Neural cell (in vitro differentiated cells): ENCODE results near the gene CFAP300.

Source experiments
- EP300 ChIP-seq: fragments of 450-650 bp; conservative IDR thresholded peaks from 2 replicates; pipeline ENCODE4 v1.6.1; 2014; ENCODE audit warnings: antibody characterized with exemption, mild to moderate bottlenecking, moderate library complexity; ENCODE audit not compliant: poor library complexity, severe bottlenecking
- EZH2 ChIP-seq: fragments of 200-600, 300-800 bp; shearing (Covaris generic), sonication (generic); IDR thresholded peaks from 2 replicates; pipeline ENCODE4 v1.6.1; 2014; ENCODE audit warnings: antibody characterized with exemption, low read length, borderline replicate concordance, mild to moderate bottlenecking; ENCODE audit not compliant: insufficient read depth, poor library complexity, severe bottlenecking
- MXI1 ChIP-seq: fragments of 450-650 bp; conservative IDR thresholded peaks from 2 replicates; pipeline ENCODE4 v1.6.1; 2014; ENCODE audit warnings: antibody characterized with exemption, mild to moderate bottlenecking; ENCODE audit not compliant: poor library complexity, severe bottlenecking
- POLR2AphosphoS5 ChIP-seq: IDR thresholded peaks from 2 replicates; pipeline ENCODE4 v1.6.1; 2012
- RAD21 ChIP-seq: fragments of 450-650 bp; conservative IDR thresholded peaks from 2 replicates; pipeline ENCODE4 v1.6.1; 2014; ENCODE audit warnings: antibody characterized with exemption, mild to moderate bottlenecking, moderate library complexity
- SMC3 ChIP-seq: fragments of 450-650 bp; conservative IDR thresholded peaks from 2 replicates; pipeline ENCODE4 v1.6.1; 2014; ENCODE audit warnings: antibody characterized with exemption, mild to moderate bottlenecking, moderate library complexity; ENCODE audit not compliant: poor library complexity
- TAF1 ChIP-seq: IDR thresholded peaks from 2 replicates; pipeline ENCODE4 v1.6.1; 2012; ENCODE audit warnings: low read depth
- TF ChIP-seq, protein P1 (sequence below): fragments of 450-650 bp; IDR thresholded peaks from 2 replicates; pipeline ENCODE4 v1.5.1; 2014; ENCODE audit warnings: antibody characterized with exemption, mild to moderate bottlenecking, moderate library complexity; ENCODE audit not compliant: poor library complexity, severe bottlenecking
- TF ChIP-seq, protein P2 (sequence below): IDR thresholded peaks from 2 replicates; pipeline ENCODE4 v1.6.1; 2012; ENCODE audit warnings: borderline replicate concordance

DNA sequence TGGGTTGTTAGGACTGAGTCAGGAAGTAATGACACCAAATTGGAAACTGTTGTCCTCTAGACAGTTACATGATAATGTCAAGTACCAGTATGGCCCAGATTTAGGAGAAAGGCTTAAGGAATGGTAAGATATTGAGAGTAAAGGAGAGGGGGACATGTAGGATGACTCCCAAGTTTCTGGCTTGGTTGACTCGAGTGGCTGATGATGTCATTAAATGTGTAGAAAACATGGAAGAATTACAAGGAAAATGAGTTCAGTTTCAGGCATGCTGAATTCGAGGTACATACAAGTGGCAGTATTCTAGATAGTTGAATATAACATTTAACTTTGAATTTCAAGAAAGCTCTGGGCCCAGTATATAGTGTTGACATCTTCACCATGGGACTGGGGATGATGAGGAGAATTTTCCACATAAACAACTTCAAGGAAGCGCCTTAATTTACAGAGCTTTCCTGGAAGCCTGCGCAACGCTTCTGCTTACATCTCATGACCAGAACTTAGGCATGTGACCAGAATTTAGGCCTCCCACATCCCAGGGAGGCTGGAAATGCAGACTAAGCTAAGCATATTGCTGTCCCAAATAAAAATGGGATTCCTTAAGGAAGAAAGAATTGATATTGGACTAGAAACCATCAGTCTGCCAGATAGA, 3.8 kb downstream of the CFAP300 start:
- TF ChIP-seq, protein P1, sequence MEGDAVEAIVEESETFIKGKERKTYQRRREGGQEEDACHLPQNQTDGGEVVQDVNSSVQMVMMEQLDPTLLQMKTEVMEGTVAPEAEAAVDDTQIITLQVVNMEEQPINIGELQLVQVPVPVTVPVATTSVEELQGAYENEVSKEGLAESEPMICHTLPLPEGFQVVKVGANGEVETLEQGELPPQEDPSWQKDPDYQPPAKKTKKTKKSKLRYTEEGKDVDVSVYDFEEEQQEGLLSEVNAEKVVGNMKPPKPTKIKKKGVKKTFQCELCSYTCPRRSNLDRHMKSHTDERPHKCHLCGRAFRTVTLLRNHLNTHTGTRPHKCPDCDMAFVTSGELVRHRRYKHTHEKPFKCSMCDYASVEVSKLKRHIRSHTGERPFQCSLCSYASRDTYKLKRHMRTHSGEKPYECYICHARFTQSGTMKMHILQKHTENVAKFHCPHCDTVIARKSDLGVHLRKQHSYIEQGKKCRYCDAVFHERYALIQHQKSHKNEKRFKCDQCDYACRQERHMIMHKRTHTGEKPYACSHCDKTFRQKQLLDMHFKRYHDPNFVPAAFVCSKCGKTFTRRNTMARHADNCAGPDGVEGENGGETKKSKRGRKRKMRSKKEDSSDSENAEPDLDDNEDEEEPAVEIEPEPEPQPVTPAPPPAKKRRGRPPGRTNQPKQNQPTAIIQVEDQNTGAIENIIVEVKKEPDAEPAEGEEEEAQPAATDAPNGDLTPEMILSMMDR: no peak
- TF ChIP-seq, protein P2, sequence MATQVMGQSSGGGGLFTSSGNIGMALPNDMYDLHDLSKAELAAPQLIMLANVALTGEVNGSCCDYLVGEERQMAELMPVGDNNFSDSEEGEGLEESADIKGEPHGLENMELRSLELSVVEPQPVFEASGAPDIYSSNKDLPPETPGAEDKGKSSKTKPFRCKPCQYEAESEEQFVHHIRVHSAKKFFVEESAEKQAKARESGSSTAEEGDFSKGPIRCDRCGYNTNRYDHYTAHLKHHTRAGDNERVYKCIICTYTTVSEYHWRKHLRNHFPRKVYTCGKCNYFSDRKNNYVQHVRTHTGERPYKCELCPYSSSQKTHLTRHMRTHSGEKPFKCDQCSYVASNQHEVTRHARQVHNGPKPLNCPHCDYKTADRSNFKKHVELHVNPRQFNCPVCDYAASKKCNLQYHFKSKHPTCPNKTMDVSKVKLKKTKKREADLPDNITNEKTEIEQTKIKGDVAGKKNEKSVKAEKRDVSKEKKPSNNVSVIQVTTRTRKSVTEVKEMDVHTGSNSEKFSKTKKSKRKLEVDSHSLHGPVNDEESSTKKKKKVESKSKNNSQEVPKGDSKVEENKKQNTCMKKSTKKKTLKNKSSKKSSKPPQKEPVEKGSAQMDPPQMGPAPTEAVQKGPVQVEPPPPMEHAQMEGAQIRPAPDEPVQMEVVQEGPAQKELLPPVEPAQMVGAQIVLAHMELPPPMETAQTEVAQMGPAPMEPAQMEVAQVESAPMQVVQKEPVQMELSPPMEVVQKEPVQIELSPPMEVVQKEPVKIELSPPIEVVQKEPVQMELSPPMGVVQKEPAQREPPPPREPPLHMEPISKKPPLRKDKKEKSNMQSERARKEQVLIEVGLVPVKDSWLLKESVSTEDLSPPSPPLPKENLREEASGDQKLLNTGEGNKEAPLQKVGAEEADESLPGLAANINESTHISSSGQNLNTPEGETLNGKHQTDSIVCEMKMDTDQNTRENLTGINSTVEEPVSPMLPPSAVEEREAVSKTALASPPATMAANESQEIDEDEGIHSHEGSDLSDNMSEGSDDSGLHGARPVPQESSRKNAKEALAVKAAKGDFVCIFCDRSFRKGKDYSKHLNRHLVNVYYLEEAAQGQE: no peak
- no peak for TF ChIP-seq EZH2
- no peak for TF ChIP-seq RAD21
- TF ChIP-seq EP300: no peak
- TF ChIP-seq SMC3: no peak
- TF ChIP-seq TAF1: no peak
- TF ChIP-seq POLR2AphosphoS5: no peak
- TF ChIP-seq MXI1: no peak
